Measurements from ENCODE around the gene SF3B5. TPM values are rescaled to one million over a fixed set of nuclear protein-coding genes. Genes with fewer than 3 reads are reported as not detected.
"Not testable (repeated sequence)": the region's sequence is repeated elsewhere in the genome, so short reads cannot be mapped to it uniquely, and the experiment has no call there.

The SF3B5 gene
- total RNA-seq, 1 donor from 2014 or later, result 123 TPM

DNA sequence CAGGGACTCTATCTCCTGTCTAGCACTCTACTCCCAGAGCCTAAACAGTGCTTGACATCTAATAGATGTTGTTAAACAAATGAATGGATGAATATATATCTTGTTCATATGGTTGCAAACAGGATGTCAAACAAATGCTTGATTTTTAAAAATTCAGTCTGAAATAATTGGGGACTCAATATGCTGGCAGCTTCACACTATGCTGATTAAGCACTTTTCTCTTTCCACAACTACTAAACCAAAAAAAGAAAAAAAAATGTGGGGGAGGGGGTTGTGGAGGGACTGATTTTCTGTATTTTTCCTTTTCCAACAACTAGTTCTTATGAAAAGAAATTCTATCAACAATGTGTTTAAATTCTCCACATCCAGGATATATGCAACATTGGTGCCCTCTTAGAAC is 42.9 kb downstream of the SF3B5 start:
- no peaks in the 10 kb centered on the region for H3K4me1 ChIP-seq
- no peak for DNase-seq (ENCODE audit: low spot score in 2 of 2)
- no peaks in the 10 kb centered on the region for H3K27me3 ChIP-seq
- H3K9me3 ChIP-seq, result no peaks in the 10 kb centered on the region
- H3K27ac ChIP-seq, result no peak overlapping the region
- intact Hi-C loops (cut with DNase I), result no loop called here
- no peak for TF ChIP-seq CTCF (IDR thresholded peaks at IDR 0.05)
- no peak overlapping the region for H3K4me3 ChIP-seq
- H3K36me3 ChIP-seq, result no peaks in the 10 kb centered on the region

- H3K9me3 ChIP-seq, result no peaks in the 10 kb centered on the region
- H3K27me3 ChIP-seq, result no peaks in the 10 kb centered on the region
- H3K36me3 ChIP-seq, result no peaks in the 10 kb centered on the region
- H3K4me1 ChIP-seq, result no peaks in the 10 kb centered on the region
- H3K4me3 ChIP-seq, result no peak overlapping the region
- no peak overlapping the region for H3K27ac ChIP-seq
- no peak for TF ChIP-seq CTCF (IDR thresholded peaks at IDR 0.05)
- DNase-seq (ENCODE audit: low spot score in 2 of 2), result no peak
- intact Hi-C loops (cut with DNase I), result no loop called here
Observed at GRCh38 chr6:144049386-144049785, 46.0 kb downstream of the SF3B5 start.

GRCh38 chr6:144047688-144048087 is 47.7 kb downstream of the SF3B5 start:
- Histone ChIP-seq H3K36me3 (no peaks in the 10 kb centered on the region), H3K27ac (no peak overlapping the region), H3K4me3 (no peak overlapping the region), H3K27me3 (no peaks in the 10 kb centered on the region), H3K9me3 (no peaks in the 10 kb centered on the region), H3K4me1 (no peaks in the 10 kb centered on the region)
- intact Hi-C loops (cut with DNase I), result no loop called here
- no peak for TF ChIP-seq CTCF (IDR thresholded peaks at IDR 0.05)
- DNase-seq (ENCODE audit: low spot score in 2 of 2), result no peak

DNA sequence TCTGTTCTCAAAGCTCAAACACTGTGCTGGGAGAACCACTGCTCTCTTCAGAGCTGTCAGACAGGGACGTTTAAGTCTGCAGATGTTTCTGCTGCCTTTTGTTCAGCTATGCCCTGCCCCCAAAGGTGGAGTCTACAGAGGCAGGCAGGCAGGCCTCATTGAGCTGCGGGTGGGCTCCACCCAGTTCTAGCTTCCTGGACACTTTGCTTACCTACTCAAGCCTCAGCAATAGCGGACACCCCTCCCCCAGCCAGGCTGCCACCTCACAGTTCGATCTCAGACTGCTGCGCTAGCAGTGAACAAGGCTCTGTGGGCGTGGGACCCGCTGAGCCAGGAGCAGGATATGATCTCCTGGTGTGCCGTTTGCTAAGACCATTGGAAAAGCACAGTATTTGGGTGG is 48.7 kb downstream of the SF3B5 start:
- H3K36me3 ChIP-seq; H3K27ac ChIP-seq; H3K4me3 ChIP-seq; DNase-seq (ENCODE audit: low spot score in 2 of 2); H3K9me3 ChIP-seq; intact Hi-C loops (cut with DNase I); H3K27me3 ChIP-seq; H3K4me1 ChIP-seq: not testable (repeated sequence)

- H3K27ac ChIP-seq; H3K4me1 ChIP-seq; H3K36me3 ChIP-seq; DNase-seq (ENCODE audit: low spot score in 2 of 2); H3K4me3 ChIP-seq; H3K27me3 ChIP-seq; H3K9me3 ChIP-seq; intact Hi-C loops (cut with DNase I): not testable (repeated sequence)
Observed at GRCh38 chr6:144044989-144045388, 50.4 kb downstream of the SF3B5 start.

Other genes with a start within 250 kb of the SF3B5 start
- not detected for gene ZC2HC1B, start 231.1 kb downstream of the SF3B5 start, total RNA-seq
- gene PLAGL1, start 87.3 kb downstream of the SF3B5 start, total RNA-seq, result 86.3 TPM
- 29.5 TPM for gene STX11, start 54.9 kb upstream of the SF3B5 start, total RNA-seq
- gene UTRN, start 189.8 kb upstream of the SF3B5 start, total RNA-seq, result 69.9 TPM